ENCODE measurements around the gene TBCCD1. TPM values are rescaled to one million over a fixed set of nuclear protein-coding genes. Genes with fewer than 3 reads are reported as not detected.

TBCCD1 gene, protein sequence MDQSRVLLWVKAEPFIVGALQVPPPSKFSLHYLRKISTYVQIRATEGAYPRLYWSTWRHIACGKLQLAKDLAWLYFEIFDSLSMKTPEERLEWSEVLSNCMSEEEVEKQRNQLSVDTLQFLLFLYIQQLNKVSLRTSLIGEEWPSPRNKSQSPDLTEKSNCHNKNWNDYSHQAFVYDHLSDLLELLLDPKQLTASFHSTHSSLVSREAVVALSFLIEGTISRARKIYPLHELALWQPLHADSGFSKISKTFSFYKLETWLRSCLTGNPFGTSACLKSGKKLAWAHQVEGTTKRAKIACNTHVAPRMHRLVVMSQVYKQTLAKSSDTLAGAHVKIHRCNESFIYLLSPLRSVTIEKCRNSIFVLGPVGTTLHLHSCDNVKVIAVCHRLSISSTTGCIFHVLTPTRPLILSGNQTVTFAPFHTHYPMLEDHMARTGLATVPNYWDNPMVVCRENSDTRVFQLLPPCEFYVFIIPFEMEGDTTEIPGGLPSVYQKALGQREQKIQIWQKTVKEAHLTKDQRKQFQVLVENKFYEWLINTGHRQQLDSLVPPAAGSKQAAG
- 10 to 100 TPM; 14.3 to 14.6 TPM for total RNA-seq

DNA sequence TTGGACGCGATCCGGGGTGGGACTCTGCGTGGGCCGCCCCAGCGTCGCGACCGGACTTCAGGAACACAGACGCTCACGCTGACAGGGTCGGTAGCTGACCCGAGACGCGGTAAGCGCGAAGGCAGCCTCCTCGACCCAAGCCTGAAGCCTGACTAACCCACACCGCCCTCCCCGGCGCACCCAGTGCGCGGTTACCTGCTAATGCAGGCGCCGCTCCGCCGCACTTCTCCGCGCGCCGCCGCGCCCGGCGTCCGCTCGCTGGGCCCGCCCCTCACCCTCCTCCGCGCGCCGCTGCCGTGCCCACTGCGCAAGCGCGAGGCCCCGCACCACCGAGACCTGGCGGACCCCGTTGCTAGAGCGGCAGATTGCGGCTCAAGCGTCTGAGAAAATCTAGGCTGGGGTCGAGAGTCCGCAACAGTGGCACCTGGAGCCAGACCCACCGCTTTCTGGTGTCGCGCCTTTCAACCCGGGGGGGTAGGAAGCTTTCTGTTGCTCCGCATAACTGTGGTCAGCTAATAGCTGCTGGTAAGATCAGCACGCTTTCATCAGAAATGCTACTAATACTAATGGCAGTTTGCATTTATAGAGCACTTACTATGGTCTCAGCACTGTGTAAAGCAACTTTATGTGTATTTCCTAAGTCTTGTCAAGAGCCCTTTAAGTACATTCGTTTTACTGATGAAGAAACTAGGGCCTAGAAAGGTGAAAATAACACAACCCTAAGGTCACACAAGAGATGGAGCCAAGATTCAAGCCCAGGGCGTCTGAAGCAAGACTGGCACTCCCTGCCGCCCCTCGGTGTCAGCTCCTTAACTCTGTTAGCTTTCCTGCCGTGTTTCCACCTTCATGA, at the start of gene TBCCD1:
Gene TBCCD1, minus strand, starts transcription at position 268 of the 850 bp plus-strand sequence. CDS start 3,010 bp downstream, outside the sequence.
- peak; percentile 93 for DNase-seq
- ChIA-PET CTCF (interaction anchor here (1.1 to 2.9 kb wide), 4 partner anchors 30 to 584 kb away, joined by 3 to 8 read pairs (median 4); no protein-coding TSS in a partner anchor), POLR2A (interaction anchor here (0.7 kb wide), 1 partner anchor 1241 kb away, joined by 5 read pairs; no protein-coding TSS in a partner anchor)

DNA sequence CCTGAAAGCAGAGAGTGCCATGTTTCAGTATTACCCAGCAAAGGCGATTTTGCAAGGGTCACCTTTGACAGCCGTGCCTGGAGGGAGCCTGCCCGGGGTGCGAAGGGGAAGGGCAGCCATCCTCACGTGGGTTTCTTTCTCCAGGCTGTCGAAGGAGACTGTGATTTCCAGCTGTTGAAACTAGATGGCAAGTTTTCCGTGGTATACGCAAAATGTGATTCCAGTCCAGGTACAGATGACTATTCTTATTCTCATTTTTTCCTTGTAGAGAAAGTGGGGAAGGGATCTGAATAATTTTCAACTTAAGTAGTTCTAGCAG, 49.1 kb upstream of the TBCCD1 start:
- no peaks in the 10 kb centered on the region for H3K36me3 Mint-ChIP-seq (ENCODE audit: low read depth)
- peaks cover 35% of the 10 kb centered on the region for H3K27me3 Mint-ChIP-seq
- no peak overlapping the region for H3K4me3 Mint-ChIP-seq
- POLR2A ChIA-PET: no interaction called here
- no peaks in the 10 kb centered on the region for H3K9me3 Mint-ChIP-seq
- peaks cover 20% of the 10 kb centered on the region for H3K4me1 Mint-ChIP-seq
- CTCF ChIA-PET: interaction anchor here (0.7 to 3.2 kb wide), 22 partner anchors 8 to 673 kb away, joined by 3 to 17 read pairs (median 6); partner anchors contain the start of gene TBCCD1
- no peak for DNase-seq
- no peak overlapping the region for H3K27ac Mint-ChIP-seq

More for the DNA sequence above, at the start of gene TBCCD1:
- Mint-ChIP-seq H3K27ac (peak within 1 kb of the TSS; percentile 95), H3K4me1 (peaks cover 66% of the 10 kb centered on the region), H3K9me3 (no peaks in the 10 kb centered on the region), H3K27me3 (no peaks in the 10 kb centered on the region), H3K4me3 (peak within 1 kb of the TSS; percentile 89), H3K36me3 (ENCODE audit: low read depth) (peaks cover 6% of the 10 kb centered on the region)

DNA sequence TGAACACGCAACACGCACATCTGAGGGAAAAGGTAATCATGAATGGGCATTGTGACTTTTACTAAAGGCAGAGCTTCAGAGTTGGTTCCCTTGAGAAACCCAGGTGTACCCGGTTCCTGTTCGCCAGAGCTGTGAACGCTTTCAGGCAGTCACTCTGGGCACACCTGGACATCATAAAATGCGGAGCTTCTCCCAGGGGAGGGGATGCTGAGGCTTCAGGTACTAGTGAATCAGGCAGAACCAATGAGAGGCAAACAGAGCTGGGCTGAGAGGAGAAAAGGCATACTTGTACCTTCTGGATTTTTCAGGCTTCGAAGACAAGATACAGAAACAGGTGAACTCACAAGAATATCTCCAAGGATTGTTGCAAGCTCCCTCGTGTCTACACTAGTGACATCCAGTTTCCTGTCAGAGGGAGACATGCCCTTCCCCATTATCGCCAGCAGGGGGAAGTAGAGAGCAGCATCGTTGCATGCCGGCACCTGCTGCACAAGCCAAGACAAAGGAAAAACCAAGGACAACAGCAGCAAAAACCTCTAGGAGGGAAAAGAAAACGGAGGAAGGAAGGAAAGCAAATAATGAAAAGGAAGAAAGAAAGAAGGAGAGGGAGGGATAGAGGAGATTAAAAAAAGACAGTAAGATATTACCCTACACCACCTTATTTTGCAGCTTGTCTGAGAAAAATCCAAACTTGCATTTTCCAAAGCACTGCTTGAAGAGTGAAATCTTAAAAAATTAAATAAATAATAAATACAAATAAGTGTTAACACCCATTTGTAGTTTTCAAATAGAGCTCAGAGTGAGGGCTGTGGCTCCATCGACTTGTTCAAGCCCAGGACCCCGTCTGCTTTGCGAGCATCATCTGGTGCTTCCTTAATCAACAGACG, 47.7 kb upstream of the TBCCD1 start:
- CTCF ChIA-PET: interaction anchor here (0.5 to 3.2 kb wide), 31 partner anchors 9 to 638 kb away, joined by 3 to 13 read pairs (median 3); partner anchors contain the start of genes EIF4A2 and TBCCD1
- POLR2A ChIA-PET: no interaction called here
- peak; percentile 80 for DNase-seq
- no peak overlapping the region for H3K4me3 Mint-ChIP-seq
- H3K36me3 Mint-ChIP-seq (ENCODE audit: low read depth): no peaks in the 10 kb centered on the region
- no peak overlapping the region for H3K27ac Mint-ChIP-seq
- no peaks in the 10 kb centered on the region for H3K9me3 Mint-ChIP-seq
- peaks cover 33% of the 10 kb centered on the region for H3K27me3 Mint-ChIP-seq
- H3K4me1 Mint-ChIP-seq: peaks cover 20% of the 10 kb centered on the region

DNA sequence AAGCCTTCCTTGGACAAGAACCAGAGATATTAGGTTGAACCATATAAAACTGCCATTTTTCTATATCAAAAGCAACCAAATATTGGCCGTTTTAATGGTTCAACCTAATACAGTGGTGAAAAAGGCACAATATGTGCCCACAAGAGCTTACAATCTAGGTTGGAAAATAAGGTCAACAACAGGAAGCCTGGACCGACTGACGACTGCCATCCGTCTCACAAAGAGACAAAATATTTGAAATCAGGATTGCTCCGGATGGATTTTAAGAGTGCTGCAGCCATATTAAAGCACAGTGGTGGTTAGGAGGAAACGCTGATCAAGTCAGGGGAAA, 47.1 kb upstream of the TBCCD1 start:
- H3K36me3 Mint-ChIP-seq (ENCODE audit: low read depth): no peaks in the 10 kb centered on the region
- H3K9me3 Mint-ChIP-seq: no peaks in the 10 kb centered on the region
- H3K4me3 Mint-ChIP-seq: no peak overlapping the region
- no peak overlapping the region for H3K27ac Mint-ChIP-seq
- POLR2A ChIA-PET: no interaction called here
- peaks cover 33% of the 10 kb centered on the region for H3K27me3 Mint-ChIP-seq
- CTCF ChIA-PET: interaction anchor here (0.5 to 2.1 kb wide), 22 partner anchors 9 to 631 kb away, joined by 3 to 13 read pairs (median 4); partner anchors contain the start of genes EIF4A2 and TBCCD1
- no peak for DNase-seq
- peaks cover 20% of the 10 kb centered on the region for H3K4me1 Mint-ChIP-seq

DNA sequence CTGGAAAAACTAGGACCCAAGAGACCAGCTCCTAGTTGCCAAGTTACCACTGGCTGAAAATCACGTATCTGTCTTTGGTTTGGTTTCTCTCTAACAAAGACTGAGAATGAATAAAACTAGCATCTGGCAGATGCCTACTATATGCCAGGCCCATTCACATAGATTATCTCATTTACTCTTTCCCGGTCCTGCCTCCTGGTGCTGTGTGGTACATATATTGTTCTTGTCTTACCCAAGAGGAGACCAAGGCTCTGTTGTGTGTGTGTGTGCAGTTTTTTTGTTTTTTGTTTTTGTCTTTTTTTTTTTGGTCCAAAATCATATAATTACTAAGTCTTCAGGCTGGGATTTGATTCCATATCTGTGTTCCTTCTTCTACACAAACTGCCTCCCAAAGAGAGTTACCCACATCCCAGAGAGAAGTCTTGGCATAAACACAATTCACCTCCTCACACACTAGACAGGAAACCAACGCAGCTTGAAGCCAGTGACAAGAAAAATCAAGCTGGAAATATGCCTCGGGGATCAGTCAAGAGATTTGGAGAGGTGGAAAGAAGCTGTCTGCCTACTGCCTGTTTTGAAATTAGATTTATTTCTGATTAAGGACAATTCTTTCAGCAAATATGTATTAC, 46.6 kb upstream of the TBCCD1 start:
- H3K4me3 Mint-ChIP-seq: no peak overlapping the region
- no peak overlapping the region for H3K27ac Mint-ChIP-seq
- DNase-seq: no peak
- peaks cover 32% of the 10 kb centered on the region for H3K27me3 Mint-ChIP-seq
- ChIA-PET POLR2A (no interaction called here), CTCF (interaction anchor here (0.9 to 2.1 kb wide), 9 partner anchors 10 to 354 kb away, joined by 3 to 13 read pairs (median 4); partner anchors contain the start of gene EIF4A2)
- no peaks in the 10 kb centered on the region for H3K36me3 Mint-ChIP-seq (ENCODE audit: low read depth)
- peaks cover 20% of the 10 kb centered on the region for H3K4me1 Mint-ChIP-seq
- H3K9me3 Mint-ChIP-seq: no peaks in the 10 kb centered on the region

DNA sequence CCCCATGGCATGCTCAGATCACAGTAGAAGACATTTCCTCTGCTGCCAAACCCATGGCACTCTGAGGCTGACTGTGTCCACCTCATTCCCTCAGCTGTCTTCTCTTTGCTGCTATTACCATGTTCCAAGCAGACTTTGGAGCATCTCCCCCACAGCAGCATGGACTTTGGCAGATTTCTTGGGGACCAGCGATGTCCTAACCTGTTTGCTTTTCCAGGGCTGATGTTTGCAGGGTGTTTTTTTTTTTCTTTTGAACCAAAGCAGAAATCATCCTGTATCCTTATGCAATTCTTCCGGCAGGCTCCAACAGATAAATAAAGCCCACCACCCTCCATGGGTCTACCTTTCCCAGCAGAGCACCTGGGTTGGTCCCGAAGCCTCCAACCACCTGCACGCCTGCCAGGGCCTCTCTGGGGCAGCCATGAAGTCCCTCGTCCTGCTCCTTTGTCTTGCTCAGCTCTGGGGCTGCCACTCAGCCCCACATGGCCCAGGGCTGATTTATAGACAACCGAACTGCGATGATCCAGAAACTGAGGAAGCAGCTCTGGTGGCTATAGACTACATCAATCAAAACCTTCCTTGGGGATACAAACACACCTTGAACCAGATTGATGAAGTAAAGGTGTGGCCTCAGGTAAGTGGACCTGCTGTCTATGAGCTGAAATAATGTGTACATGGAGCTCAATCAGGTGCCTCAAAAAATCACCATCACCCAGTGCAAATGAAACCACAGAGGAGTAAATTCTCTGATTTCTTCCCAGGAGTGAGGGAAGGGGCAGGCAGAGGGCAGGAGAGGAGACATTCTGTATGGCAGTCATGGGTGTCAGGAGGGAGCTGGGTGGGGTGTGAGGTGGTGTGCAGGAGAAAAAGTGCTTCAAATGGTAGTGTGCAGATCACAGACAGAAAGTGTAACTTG, 45.8 kb upstream of the TBCCD1 start, which contains the start of gene AHSG:
Gene AHSG, plus strand, starts transcription at position 340 of the 916 bp plus-strand sequence. Its CDS starts 82 bp downstream, at position 422.
- no peak for DNase-seq
- Mint-ChIP-seq H3K36me3 (ENCODE audit: low read depth) (no peaks in the 10 kb centered on the region), H3K4me1 (peaks cover 20% of the 10 kb centered on the region), H3K27ac (no peak within 1 kb of the TSS), H3K27me3 (peaks cover 24% of the 10 kb centered on the region), H3K4me3 (no peak within 1 kb of the TSS), H3K9me3 (no peaks in the 10 kb centered on the region)
- ChIA-PET CTCF (interaction anchor here (0.8 to 1.5 kb wide), 2 partner anchors 23 to 1854 kb away, joined by 3 to 4 read pairs; no protein-coding TSS in a partner anchor), POLR2A (no interaction called here)

DNA sequence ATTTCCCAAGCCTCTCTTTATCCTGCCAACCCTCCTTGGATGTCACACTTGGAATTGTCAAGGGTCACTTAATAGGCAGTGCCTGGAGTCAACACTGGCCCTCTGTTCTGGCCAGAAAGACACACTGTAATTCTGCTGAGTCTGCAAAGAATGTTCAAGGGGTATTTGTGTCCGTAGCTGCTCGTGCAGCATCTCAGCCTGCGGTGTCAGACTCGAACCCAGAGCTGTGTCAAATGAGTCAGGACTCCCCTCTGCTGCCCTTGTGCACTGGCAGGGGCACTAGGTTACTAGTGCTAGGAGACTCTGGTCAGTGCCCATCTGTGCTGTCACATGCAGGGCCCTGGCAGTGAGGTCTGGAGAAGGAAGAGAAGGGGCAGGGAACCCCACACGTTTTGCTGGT, 44.9 kb upstream of the TBCCD1 start:
- Mint-ChIP-seq H3K4me3 (no peak overlapping the region), H3K36me3 (ENCODE audit: low read depth) (no peaks in the 10 kb centered on the region), H3K27me3 (peaks cover 17% of the 10 kb centered on the region), H3K27ac (no peak overlapping the region), H3K9me3 (no peaks in the 10 kb centered on the region), H3K4me1 (peaks cover 16% of the 10 kb centered on the region)
- no peak for DNase-seq
- CTCF ChIA-PET: interaction anchor here (0.8 to 0.9 kb wide), 2 partner anchors 14 to 1853 kb away, joined by 3 read pairs; no protein-coding TSS in a partner anchor
- POLR2A ChIA-PET: no interaction called here

DNA sequence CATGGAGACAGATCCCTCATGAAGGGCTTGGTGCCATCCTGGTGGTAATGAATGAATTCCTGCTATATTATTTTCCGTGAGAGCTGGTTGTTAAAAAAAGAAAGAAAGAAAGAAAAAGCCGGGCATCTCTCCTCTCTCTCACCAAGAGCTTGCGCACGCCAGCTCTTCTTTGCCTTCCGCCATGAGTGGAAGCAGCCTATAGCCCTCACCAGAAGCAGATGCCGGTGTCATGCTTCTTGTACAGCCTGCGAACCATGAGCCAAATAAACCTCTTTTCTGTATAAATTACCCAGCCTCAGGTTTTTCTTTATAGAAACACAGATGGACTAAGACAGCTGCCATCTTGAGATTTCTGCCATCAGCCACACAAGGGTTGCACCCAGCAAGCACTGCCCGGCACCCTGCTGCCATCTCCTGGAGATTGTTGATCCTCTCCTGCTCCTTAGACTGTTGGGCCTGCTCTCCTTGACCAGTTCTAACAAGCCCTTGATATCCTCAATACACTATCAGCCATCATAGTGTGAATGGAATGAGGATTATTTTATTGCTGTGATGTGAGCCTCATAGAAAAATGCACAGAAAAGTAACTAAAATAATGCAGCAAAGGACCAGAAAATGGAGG, 42.2 kb upstream of the TBCCD1 start:
- H3K9me3 Mint-ChIP-seq: no peaks in the 10 kb centered on the region
- ChIA-PET CTCF (interaction anchor here (0.7 to 3.0 kb wide), 3 partner anchors 8 to 18 kb away, joined by 3 to 17 read pairs (median 4); no protein-coding TSS in a partner anchor), POLR2A (no interaction called here)
- peaks cover 11% of the 10 kb centered on the region for H3K27me3 Mint-ChIP-seq
- H3K27ac Mint-ChIP-seq: no peak overlapping the region
- H3K36me3 Mint-ChIP-seq (ENCODE audit: low read depth): no peaks in the 10 kb centered on the region
- no peak for DNase-seq
- H3K4me3 Mint-ChIP-seq: no peak overlapping the region
- H3K4me1 Mint-ChIP-seq: peaks cover 2% of the 10 kb centered on the region

DNA sequence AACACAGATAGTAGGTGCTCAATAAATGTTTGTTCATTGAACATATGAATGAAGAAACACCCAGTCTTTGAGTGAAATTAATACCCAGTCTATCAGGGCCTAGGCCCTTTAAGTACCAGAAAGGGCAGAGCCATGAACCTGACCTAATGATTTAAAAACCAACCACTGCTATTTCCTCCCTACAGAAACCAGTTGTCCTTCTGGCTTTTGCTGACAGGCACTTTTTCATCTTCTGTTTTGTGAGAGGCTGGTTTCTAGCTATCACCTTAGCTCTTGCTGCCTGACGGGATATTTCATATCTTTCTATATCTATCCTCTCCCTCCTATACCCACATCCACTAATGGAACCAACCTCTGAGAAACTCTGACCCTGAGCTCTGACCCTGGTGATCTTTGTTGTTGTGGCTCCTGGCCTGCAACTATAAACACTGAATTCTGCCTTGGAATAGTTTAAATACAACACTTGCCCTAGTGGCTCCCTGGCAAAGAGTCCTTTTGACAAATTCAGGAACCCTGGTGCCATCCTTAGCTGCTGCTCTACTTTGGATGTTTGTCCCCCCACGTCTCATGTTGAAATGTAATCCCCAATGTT, 41.6 kb upstream of the TBCCD1 start:
- Mint-ChIP-seq H3K36me3 (ENCODE audit: low read depth) (no peaks in the 10 kb centered on the region), H3K4me1 (no peaks in the 10 kb centered on the region), H3K9me3 (no peaks in the 10 kb centered on the region), H3K27ac (no peak overlapping the region), H3K27me3 (peaks cover 10% of the 10 kb centered on the region), H3K4me3 (no peak overlapping the region)
- DNase-seq: no peak
- POLR2A ChIA-PET: no interaction called here
- CTCF ChIA-PET: interaction anchor here (0.6 to 3.0 kb wide), 3 partner anchors 8 to 236 kb away, joined by 3 to 17 read pairs (median 3); no protein-coding TSS in a partner anchor
